GM19035 (cell line): ENCODE data around the gene MYO7A.

Experiments
- ATAC-seq: cut with Tn5 transposase; IDR thresholded peaks from one replicate; pipeline ENCODE4 v1.9.1; 2021; ENCODE audit not compliant: unreplicated experiment

The MYO7A gene

DNA sequence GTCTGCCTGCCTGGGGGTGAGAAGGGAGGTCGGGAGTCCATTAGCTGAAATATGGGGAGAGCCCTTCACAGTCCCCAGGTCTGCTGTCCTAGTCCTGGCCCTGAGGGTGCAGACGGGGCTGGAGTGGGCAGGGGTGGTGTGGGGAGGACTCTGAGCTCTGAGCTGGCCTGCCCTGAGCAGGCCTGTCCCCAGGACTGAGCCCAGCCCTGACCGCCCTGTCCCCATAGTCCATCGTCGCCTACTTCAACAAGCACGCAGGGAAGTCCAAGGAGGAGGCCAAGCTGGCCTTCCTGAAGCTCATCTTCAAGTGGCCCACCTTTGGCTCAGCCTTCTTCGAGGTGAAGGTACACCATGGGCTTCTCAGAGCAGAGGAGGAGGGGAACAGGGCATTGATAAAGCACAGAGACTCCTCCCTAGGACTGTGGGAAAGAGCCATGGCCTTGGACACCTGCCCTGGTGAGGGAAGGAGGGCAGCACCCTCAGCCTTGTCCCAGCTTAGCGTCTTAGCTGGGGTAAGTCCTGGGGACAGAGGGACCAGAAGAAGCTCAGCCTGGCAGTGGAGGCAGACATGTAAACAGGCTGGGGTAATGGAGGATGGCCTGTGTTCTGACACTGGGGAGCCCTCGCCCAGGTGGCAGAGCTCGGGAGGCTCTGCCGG, 83.7 kb downstream of the MYO7A start:
- no peak for ATAC-seq

DNA sequence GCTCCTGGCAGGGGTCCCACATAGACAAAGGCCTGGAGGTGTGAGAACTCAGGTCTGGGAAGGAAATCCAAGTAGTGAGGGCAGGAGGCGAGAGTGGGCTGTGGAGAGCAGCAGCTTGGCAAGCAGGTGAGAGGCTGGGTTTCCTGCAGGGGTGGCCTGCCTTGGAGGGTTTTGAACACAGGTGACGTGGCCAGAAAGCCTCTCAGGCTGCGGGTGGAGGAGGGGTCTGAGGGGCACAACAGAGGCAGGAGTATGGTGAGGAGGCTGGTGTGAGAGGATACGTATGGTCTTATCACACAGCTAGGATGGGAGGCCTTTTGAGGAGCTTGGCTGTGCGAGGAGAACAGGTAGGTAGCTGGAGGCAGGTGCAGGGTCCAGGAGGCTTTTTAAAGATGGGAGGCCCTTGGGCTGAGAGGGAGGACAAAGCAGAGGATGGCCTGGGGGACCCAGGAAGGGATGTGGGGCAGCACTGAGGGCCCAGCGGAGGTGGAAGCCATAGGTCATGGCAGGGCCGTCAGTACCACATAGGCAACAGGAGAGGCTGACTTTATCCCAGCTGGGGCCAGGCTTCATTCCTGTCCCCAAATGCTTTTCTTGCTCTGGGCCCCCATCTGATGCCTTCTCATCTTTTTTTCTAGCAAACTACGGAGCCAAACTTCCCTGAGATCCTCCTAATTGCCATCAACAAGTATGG, 84.4 kb downstream of the MYO7A start:
- no peak for ATAC-seq

DNA sequence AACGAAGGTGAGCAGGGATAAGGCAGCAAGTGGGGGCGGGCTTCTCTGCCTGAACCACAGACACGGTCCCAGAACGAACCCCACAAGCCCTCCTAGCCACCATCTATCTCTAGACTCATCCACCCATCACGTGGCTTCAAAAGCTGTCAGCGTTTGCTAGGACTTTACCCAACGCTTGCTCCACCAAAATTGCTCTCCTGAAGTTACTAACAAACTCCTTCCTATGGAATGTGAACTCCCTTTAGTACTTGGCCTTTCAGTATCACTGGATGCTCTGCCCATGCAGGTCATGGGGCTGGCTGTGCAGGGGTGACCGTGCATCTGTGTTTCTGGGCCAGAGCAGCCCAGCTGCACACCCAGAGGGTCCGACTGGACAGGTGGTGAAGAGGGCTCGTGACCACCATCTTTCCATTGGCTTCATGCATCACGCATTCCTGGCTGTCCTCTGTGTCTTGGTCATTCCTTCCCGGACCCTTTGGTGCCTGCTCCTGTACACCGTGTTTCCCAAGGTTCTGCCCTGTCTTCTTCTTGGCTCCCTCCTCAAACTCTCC, 85.1 kb downstream of the MYO7A start:
- ATAC-seq, result no peak

DNA sequence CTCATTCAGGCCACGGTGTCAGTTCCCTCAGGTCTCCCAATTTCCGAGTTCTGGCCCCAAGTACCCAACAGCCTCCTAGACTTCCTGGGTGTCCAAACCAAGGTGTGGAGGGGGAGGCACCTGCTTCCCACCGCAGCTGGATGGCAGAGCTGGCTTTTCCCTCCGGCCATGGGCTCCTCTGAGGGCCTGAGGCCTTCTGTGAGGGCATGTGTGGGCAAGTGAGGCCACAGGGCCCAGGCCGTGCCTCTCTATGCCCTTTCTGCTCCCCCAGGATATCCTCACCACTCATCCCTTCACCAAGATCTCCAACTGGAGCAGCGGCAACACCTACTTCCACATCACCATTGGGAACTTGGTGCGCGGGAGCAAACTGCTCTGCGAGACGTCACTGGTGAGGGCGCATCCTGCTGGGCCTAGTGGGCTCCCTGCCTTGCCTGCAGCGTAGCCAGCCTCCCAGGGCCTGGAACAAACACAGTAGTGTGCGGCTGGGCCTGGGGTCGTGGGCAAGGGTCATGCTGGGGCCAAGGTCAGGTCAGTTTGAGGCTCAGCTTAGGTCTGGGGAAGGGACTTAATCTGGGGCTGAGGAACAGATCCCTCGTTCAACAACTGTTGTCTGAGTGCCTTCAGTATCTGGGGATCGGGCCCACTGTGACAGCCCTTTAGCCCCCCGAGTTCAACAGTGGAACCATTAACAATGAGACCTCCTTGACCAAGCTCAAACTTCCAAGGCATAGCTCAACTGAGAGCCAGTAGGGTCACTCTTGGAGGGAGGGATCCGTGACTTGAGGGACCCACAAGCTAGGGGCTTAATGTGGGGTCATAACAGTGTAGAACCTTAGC, 85.8 kb downstream of the MYO7A start:
- no peak for ATAC-seq

DNA sequence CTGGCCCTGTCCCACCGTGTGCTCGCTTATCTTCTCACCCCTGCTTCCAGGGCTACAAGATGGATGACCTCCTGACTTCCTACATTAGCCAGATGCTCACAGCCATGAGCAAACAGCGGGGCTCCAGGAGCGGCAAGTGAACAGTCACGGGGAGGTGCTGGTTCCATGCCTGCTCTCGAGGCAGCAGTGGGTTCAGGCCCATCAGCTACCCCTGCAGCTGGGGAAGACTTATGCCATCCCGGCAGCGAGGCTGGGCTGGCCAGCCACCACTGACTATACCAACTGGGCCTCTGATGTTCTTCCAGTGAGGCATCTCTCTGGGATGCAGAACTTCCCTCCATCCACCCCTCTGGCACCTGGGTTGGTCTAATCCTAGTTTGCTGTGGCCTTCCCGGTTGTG, 86.5 kb downstream of the MYO7A start:
- ATAC-seq, result no peak

DNA sequence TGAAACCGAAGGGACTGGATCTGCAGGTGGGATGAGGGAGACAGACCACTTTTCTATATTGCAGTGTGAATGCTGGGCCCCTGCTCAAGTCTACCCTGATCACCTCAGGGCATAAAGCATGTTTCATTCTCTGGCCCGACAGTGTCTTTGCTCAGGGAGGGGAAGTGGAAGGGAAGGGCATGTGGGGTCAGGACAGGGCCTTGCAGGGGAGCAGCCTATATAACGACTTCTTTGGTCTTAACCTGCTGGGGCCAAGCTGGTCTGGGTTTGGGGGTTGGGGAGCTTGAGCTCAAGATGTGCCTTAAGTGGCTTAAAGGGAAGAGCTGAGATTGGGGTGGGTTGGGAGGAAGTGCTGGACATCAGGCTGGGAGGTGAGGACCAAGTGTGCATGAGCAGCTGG, 87.1 kb downstream of the MYO7A start:
- ATAC-seq, result no peak

DNA sequence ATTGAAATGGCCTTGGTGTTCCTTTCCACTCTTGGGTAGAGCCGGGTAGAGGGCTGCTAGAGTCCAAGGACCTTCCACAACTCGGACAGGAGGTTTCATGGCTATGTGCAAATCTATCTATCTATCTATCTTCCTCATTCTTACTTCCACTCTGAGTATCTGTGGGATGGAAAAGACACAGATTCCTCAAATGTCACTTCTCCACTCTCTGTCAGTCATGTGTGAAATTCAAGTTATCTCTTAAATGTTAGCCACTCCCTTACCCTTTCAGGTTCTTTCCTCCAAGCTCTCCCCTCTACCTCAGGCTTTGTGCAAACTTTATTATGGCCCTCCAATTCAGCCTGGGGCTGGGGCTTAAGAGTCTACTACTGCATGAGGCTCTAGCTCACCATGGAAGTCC, 89.1 kb downstream of the MYO7A start:
- ATAC-seq, result no peak

DNA sequence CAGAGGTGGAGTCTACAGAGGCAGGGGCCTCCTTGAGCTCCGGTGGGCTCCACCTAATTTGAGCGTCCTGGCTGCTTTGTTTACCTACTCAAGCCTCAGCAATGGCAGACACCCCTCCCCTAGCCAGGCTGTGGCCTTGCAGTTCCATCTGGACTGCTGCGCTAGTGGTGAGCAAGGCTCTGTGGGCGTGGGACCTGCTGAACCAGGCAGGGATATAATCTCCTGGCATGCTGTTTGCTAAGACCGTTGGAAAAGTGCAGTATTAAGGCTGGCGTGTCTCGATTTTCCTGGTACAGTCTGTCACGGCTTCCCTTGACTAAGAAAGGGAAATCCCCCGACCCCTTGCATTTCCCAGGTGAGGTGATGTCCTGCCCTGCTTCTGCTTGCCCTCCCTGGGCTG, 95.8 kb downstream of the MYO7A start:
- no peak for ATAC-seq

DNA sequence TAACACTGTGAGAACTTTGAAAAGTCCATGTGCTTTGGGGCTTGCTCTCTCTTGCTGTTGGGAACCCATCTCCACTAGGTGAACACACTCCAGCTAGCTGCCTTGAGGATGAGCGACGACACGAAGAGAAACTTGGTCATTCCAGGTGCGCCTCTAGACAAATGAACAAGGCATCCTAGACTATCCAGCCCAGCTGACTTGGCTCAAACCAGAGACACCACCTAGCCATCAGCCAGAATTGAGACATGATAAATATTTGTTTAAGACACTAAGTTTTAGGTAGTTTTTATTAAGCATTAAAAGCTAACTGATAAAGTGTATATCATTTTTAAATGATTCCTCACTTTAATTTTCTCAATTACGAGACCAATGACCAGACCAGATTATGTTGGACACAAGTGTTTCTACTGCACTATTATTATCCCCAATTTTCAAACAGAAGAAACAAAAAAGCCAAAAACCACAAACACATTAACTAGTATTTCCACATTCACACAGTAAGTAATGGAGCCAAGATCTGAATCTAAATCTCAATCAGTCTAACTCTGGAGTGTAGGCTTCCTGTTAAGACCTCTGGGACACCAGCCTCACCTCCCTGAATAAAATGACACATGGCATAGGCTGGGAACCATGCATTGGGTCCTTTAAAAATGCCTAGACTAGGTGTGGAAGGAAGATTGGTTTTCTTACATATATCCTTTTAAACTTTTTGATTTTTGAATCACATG, 103.0 kb downstream of the MYO7A start:
- ATAC-seq, result no peak

DNA sequence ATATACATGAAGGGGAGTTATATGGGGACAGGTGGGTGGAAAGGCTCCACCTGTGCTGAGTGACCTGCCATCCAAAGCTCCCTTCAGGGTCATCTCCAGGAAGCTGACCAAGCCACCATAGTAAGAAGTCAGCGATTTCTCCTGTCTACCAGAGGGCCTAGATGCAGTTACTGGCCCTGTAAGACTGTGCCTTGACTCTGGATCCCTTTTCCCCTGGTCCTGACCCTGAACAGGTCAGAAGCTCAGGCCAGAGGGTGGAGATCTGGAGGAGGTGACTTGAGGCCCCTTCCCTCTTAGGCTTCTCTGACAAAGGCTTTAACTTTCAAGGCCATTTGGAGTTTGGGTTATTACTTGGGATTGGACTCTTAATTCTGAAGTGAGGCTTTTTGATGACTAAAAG, 103.8 kb downstream of the MYO7A start:
- ATAC-seq, result no peak

DNA sequence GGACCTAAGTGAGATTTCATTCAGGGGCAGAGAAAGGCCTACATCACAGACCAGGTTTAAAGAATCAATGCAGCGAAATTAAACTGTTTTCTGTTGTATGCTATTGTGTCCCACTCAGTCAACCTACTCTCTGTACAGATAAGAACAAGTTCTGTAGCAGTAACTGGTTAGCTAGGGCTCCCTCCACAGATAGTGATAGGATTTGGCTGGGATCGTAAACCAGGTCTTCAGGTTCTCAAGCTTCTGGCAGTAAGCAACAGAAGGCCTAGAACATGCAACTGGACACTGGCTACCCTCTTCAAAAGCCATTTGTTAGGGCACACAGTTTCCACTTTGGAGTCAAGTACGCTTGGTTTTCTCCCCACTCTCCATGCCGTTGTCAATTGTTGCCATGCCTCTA, 104.2 kb downstream of the MYO7A start:
- ATAC-seq, result no peak

DNA sequence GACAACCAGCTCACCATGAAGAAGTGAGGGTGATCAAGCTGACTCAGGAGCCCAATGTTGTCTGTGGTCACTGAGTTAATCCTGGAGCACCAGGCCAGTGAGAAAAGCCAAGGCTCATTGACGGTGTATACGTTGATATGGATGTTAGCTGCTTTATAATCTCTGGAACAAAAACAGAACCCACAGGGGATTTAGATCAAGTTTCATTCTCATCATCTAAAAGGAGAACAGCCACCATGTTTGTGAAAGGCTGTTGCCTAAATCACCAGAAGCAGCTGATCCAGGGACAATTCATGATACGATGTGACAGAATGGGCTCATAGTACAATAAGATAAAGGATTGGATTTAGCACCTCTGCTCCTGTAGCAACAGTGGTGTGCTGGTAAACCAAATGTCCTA, 105.0 kb downstream of the MYO7A start:
- ATAC-seq, result no peak

DNA sequence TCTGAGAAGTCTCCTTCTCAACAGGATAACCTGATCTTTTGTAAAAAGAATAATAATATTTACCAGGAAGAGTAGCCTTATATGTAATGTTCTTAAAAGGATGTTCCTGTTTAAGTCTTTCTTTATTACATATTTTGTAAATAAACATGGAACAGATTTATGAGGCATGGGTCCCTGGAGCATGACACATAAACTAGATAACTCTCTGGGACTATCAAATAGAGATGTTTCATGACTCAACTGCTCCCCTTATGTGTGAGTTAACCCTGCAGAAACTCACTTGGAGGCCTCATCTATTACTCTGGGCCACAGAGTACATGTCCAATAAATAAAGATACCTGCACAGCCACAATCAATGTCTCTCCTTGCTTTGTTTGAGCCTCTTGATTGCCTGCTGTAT, 108.9 kb downstream of the MYO7A start:
- ATAC-seq, result no peak

DNA sequence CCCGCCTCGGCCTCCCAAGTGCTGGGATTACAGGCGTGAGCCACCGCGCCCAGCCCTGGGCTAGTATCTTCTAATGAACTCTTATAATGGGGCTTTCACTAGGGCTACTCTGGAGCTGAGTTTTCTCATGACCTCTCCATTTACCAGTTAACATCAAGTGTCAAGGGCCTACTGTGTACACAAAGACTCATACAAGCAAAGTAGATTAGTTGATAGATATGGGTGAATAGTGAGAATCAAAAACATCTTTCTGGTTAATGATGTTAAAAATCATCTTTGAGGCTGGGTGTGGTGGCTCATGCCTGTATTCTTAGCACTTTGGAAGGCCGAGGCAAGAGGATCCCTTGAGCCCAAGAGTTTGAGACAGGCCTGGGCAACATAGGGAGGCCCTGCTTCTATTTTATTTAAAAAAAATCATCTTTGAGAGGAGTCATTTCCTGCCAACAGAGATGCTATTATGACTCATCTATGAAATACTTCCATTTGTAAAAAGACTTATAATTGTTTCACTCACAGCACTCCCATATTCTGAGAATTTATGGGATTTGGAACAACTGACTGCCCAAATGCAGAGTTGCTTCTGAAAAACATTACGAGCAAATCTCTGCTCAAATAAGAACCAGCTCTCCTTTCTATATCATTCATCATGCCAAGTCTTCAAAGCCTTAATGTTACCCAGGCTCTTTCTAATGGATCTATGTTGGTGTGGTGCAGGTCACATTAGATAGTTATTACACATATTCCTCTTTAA, 116.4 kb downstream of the MYO7A start:
- no peak for ATAC-seq

DNA sequence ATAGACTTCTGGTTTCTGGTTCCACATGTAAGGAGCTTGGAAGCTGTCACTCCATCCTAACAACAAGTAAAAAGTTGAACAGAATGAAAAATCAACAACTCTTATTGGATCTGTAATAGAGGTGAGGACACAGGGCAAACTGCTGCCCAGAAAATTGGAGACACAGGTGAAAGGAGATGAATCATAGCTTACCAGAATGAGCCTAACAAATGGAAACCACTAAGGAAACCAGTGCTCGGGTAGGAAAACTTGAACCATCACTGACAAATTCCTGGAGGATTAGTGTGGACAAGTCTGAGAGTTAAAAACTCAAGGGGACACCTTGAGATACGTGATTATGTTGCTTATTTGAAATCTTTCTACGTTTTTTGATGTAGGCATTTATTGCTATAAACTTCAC, 121.4 kb downstream of the MYO7A start:
- ATAC-seq, result no peak

DNA sequence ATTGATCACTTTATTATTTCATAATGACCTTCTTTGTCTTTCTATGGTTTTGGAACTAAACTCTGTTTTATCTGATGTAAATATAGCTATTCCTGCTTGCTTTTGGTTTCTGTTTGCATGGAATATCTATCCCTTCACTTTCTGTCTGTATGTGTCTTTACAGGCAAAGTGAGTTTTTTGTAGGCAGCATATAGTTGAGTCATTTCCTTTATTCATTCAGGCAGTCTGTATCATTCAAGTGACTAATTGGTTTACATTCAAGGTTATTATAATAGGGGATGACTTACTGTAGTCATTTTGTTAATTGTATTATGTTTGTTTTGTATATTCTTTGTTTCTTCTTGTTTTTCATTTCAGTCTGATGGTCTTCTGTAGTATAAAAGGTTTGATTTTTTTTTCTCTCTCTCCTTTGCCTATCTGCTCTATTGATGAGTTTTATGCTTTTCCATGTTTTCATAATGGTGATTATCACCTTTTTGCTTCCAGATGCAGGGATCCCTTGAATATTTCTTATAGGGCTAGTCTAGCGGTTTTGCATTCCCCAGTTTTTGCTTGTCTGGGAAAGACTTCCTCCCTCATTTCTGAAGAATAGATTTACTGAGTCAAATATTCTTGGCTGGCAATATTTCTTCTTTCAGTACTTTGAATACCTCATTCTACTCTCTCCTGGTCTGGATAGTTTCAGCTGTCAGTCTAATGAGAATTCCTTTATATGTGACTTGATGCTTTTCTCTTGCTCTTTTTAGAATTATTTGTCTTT, 123.0 kb downstream of the MYO7A start:
- ATAC-seq, result no peak

DNA sequence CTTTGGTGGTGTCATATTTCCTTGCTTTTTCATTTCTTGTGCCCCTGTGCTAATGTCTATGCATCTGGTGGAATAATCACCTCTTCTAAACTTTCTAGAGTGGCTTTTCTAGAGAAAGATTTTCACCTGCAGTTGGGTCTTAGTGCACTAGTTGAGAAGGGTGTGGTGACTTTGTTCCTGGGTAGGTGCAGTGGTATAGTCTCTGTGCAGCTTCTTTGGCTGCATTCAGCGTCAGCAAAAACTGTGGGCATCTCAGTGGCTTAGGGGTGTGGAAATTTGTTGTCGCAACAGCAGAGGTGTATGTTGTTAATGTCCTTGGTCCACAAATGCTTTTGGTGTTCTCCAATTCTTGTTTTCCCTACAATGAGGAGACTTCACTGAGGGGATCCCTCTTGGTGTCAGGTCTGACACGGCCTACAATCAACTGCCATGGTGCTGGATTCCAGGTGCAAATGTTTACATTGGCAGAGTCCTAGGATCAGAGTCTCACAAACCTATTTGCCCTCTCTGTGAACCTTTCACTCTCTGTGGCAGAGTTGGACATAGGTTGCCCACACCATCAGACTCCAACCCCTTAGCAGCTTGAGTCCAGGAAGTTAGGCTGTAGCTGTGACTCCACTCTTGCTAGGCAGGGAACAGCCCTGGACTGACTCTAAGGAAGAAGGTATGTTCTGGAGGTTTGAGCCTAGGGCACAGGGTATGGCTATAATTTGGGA, 124.7 kb downstream of the MYO7A start:
- ATAC-seq, result no peak

DNA sequence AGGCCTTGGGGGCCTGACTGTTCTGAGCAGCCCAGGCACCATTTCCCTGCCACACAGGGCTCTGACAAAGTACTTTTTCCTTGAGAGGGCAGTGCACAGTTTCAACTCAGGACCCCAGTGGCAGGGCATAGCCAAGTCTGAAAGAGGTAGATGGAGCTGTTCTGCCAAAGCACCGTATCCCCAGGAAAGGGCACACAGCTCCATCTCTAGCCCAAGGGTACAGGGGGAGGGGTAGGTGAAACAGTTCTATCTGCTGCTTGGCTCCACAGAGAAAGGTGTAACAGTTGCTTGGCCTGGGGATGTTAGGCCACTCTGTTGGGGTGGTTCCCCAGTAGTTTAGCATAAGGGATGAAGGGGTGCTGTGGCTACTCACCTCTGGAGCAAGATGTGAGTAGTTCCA, 125.6 kb downstream of the MYO7A start:
- ATAC-seq, result no peak

DNA sequence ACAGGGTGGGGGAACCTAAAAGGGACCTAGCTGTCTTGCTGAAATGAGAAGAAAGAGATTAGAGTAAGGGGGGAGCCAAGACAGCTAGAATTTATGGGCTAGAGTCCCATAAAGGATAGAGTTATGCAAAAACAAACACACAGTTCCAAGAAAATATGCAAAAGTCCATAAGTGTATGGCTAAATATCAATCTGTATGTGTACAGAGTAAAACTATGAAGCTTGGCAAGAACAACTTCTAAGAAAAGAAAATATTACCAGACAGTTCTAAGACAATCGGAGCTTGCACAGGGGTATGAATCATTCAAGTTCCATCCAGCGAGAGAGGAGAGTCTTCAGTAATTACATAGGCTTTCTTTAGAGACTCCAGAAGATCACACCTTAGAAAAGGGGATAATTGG, 131.6 kb downstream of the MYO7A start:
- ATAC-seq, result no peak
